ENCODE results near the gene CNDP1.

The CNDP1 gene

DNA sequence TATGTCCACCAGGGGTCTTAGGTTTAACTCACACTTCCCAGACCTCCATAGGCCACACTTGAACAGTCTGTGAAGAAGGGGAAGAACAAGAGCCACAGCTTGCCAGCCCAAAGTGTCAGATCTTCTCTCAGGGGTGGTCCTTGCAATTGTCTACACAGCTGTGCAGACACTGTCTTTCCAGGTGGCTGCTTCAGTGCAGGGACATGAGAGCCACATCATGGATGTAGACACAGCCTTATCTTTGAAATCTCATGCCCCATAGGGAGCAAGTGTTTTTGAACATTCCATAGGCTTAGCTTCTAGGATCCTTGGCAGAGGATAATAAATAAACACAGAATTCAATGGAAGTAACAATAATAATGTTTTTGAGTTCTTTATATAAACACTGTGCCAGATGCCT lies 70.1 kb downstream of the CNDP1 start:
- TF ChIP-seq POLR2AphosphoS5 (IDR thresholded peaks at IDR 0.05; ENCODE audit: low read depth, low read length) (no peak), SIN3A (IDR thresholded peaks at IDR 0.05; ENCODE audit: borderline replicate concordance, insufficient read depth, low read length) (no peak), FOXP2 (optimal IDR thresholded peaks at IDR 0.05; ENCODE audit: borderline replicate concordance, extremely low read depth, extremely low read length, insufficient read depth) (no peak), TAF1 (IDR thresholded peaks at IDR 0.05; ENCODE audit: borderline replicate concordance, insufficient read depth, low read length) (no peak)
- TF ChIP-seq, protein P1, sequence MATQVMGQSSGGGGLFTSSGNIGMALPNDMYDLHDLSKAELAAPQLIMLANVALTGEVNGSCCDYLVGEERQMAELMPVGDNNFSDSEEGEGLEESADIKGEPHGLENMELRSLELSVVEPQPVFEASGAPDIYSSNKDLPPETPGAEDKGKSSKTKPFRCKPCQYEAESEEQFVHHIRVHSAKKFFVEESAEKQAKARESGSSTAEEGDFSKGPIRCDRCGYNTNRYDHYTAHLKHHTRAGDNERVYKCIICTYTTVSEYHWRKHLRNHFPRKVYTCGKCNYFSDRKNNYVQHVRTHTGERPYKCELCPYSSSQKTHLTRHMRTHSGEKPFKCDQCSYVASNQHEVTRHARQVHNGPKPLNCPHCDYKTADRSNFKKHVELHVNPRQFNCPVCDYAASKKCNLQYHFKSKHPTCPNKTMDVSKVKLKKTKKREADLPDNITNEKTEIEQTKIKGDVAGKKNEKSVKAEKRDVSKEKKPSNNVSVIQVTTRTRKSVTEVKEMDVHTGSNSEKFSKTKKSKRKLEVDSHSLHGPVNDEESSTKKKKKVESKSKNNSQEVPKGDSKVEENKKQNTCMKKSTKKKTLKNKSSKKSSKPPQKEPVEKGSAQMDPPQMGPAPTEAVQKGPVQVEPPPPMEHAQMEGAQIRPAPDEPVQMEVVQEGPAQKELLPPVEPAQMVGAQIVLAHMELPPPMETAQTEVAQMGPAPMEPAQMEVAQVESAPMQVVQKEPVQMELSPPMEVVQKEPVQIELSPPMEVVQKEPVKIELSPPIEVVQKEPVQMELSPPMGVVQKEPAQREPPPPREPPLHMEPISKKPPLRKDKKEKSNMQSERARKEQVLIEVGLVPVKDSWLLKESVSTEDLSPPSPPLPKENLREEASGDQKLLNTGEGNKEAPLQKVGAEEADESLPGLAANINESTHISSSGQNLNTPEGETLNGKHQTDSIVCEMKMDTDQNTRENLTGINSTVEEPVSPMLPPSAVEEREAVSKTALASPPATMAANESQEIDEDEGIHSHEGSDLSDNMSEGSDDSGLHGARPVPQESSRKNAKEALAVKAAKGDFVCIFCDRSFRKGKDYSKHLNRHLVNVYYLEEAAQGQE (IDR thresholded peaks at IDR 0.05; ENCODE audit: insufficient read depth in 1 of 2, low read depth in 2 of 2, low read length in 2 of 2) = no peak

DNA sequence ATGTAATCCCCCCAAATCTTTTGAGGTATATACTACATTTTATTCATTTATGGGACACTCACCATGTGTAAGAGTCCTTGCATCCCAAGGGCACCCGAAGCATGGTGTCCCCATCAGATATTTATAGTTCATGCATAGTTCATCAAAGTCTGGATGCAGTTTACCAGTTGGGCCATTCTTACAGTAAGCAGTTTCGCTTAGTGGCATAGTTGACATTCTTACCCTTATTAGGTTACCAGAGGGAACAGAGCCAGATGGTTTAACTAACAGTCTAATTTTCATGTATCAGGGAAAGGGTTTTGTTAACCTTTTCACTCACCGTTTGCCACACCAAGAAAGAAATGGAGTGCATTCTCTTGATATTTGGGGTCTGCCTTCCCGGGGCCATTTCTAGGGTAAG lies 70.5 kb downstream of the CNDP1 start:
- TF ChIP-seq POLR2AphosphoS5 (IDR thresholded peaks at IDR 0.05; ENCODE audit: low read depth, low read length) = no peak
- no peak for TF ChIP-seq FOXP2 (optimal IDR thresholded peaks at IDR 0.05; ENCODE audit: borderline replicate concordance, extremely low read depth, extremely low read length, insufficient read depth)
- no peak for TF ChIP-seq SIN3A (IDR thresholded peaks at IDR 0.05; ENCODE audit: borderline replicate concordance, insufficient read depth, low read length)
- no peak for TF ChIP-seq TAF1 (IDR thresholded peaks at IDR 0.05; ENCODE audit: borderline replicate concordance, insufficient read depth, low read length)
- TF ChIP-seq, protein P1 (IDR thresholded peaks at IDR 0.05; ENCODE audit: insufficient read depth in 1 of 2, low read depth in 2 of 2, low read length in 2 of 2) = no peak

- TF ChIP-seq SIN3A (IDR thresholded peaks at IDR 0.05; ENCODE audit: borderline replicate concordance, insufficient read depth, low read length) (no peak), TAF1 (IDR thresholded peaks at IDR 0.05; ENCODE audit: borderline replicate concordance, insufficient read depth, low read length) (no peak), POLR2AphosphoS5 (IDR thresholded peaks at IDR 0.05; ENCODE audit: low read depth, low read length) (no peak)
Observed at GRCh38 chr18:74608681-74609080, 74.4 kb downstream of the CNDP1 start.

GRCh38 chr18:74609535-74609934 lies 75.2 kb downstream of the CNDP1 start:
- TF ChIP-seq, protein P1 (IDR thresholded peaks at IDR 0.05; ENCODE audit: insufficient read depth in 1 of 2, low read depth in 2 of 2, low read length in 2 of 2) = no peak
- TF ChIP-seq POLR2AphosphoS5 (IDR thresholded peaks at IDR 0.05; ENCODE audit: low read depth, low read length) = no peak
- TF ChIP-seq FOXP2 (optimal IDR thresholded peaks at IDR 0.05; ENCODE audit: borderline replicate concordance, extremely low read depth, extremely low read length, insufficient read depth) = no peak
- no peak for TF ChIP-seq TAF1 (IDR thresholded peaks at IDR 0.05; ENCODE audit: borderline replicate concordance, insufficient read depth, low read length)
- no peak for TF ChIP-seq SIN3A (IDR thresholded peaks at IDR 0.05; ENCODE audit: borderline replicate concordance, insufficient read depth, low read length)

DNA sequence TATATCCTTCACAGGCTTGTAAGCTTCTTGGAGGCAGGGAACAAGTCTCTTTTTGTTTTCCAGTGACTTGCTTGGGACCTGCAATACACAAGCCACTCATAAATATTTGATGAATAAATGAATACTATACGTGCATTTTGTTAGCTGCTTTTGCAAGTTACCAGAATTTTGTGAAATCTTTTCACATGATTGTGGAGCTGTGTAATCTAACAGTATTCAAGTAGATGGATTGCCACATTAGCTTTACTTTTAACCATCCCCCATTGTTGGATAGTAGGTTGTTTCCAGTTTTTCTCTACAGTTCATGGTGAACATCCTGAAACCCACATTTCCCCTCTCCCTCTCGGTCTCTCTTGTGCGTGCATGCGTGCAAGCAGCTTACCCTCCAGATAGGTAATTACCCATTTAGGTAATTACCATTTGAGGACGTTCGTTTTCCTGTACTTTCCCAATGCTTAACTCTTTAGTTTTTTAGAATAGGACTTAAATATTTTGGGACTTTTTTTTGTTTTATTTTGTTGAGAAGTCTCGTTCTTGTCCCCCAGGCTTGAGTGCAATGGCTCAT lies 75.8 kb downstream of the CNDP1 start:
- TF ChIP-seq POLR2AphosphoS5 (IDR thresholded peaks at IDR 0.05; ENCODE audit: low read depth, low read length) (no peak), SIN3A (IDR thresholded peaks at IDR 0.05; ENCODE audit: borderline replicate concordance, insufficient read depth, low read length) (no peak)

DNA sequence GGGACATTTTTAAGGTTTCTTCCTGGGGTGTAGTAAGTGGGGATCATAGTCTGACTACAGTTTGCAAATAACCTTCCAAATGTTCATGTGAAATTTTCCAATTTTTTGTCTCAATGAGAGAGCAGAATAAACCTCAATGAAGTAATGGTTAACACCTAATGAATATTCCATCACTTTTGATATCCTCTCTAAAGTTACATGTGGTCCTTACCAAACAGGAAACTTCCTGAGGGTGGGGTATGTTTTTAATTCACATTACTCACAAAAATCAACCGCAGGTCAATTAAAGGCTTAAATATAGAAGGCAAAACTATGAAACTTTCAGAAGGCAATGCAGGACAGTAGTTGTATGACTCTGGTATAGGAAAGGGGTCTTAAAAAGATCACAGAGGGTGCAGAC lies 76.6 kb downstream of the CNDP1 start:
- TF ChIP-seq, protein P1 (IDR thresholded peaks at IDR 0.05; ENCODE audit: insufficient read depth in 1 of 2, low read depth in 2 of 2, low read length in 2 of 2) = no peak
- TF ChIP-seq SIN3A (IDR thresholded peaks at IDR 0.05; ENCODE audit: borderline replicate concordance, insufficient read depth, low read length) (no peak), FOXP2 (optimal IDR thresholded peaks at IDR 0.05; ENCODE audit: borderline replicate concordance, extremely low read depth, extremely low read length, insufficient read depth) (no peak), TAF1 (IDR thresholded peaks at IDR 0.05; ENCODE audit: borderline replicate concordance, insufficient read depth, low read length) (no peak), POLR2AphosphoS5 (IDR thresholded peaks at IDR 0.05; ENCODE audit: low read depth, low read length) (no peak)

Measured in PFSK-1 (cell line).